Parathyroid adenoma (tissue), 2 donors: ENCODE results near the gene IL1RAPL2.

Source experiments
- H2AFZ ChIP-seq: fragments of 300-600 bp; sonication (generic); one replicate; pipeline ENCODE4 v1.7.0; 2017; ENCODE audit warnings: antibody characterized with exemption, mild to moderate bottlenecking
- H3K27ac ChIP-seq: fragments of 300-600 bp; sonication (generic); one replicate; pipeline ENCODE4 v1.7.0; 2017
- H3K27me3 ChIP-seq: fragments of 300-600 bp; sonication (generic); one replicate; pipeline ENCODE4 v1.7.0; 2017; ENCODE audit warnings: low read length; ENCODE audit not compliant: control insufficient read depth, insufficient read depth
- H3K36me3 ChIP-seq: fragments of 300-600 bp; sonication (generic); one replicate; pipeline ENCODE4 v1.7.0; 2017; ENCODE audit warnings: low read length; ENCODE audit not compliant: control insufficient read depth, insufficient read depth
- H3K4me1 ChIP-seq: fragments of 300-600 bp; sonication (generic); one replicate; pipeline ENCODE4 v1.7.0; 2017; ENCODE audit warnings: control low read depth
- H3K4me2 ChIP-seq: fragments of 300-600 bp; sonication (generic); one replicate; pipeline ENCODE4 v1.7.0; 2017; ENCODE audit warnings: low read length
- H3K4me3 ChIP-seq: fragments of 300-600 bp; sonication (generic); one replicate; pipeline ENCODE4 v1.7.0; 2017; ENCODE audit warnings: low read depth, low read length
- H3K79me2 ChIP-seq: fragments of 300-600 bp; sonication (generic); one replicate; pipeline ENCODE4 v1.7.0; 2017; ENCODE audit warnings: control low read depth
- H3K9ac ChIP-seq: fragments of 300-600 bp; sonication (generic); one replicate; pipeline ENCODE4 v1.7.0; 2017; ENCODE audit warnings: mild to moderate bottlenecking
- H3K9me3 ChIP-seq: fragments of 300-600 bp; sonication (generic); one replicate; pipeline ENCODE4 v1.7.0; 2017; ENCODE audit warnings: low read length; ENCODE audit not compliant: control insufficient read depth
- CTCF ChIP-seq: fragments of 300-600 bp; sonication (generic); IDR thresholded peaks from one replicate; pipeline ENCODE4 v1.7.0; 2017; ENCODE audit warnings: antibody characterized with exemption, mild to moderate bottlenecking
- donor health status: primary hyperparathyroidism.

IL1RAPL2 gene

DNA sequence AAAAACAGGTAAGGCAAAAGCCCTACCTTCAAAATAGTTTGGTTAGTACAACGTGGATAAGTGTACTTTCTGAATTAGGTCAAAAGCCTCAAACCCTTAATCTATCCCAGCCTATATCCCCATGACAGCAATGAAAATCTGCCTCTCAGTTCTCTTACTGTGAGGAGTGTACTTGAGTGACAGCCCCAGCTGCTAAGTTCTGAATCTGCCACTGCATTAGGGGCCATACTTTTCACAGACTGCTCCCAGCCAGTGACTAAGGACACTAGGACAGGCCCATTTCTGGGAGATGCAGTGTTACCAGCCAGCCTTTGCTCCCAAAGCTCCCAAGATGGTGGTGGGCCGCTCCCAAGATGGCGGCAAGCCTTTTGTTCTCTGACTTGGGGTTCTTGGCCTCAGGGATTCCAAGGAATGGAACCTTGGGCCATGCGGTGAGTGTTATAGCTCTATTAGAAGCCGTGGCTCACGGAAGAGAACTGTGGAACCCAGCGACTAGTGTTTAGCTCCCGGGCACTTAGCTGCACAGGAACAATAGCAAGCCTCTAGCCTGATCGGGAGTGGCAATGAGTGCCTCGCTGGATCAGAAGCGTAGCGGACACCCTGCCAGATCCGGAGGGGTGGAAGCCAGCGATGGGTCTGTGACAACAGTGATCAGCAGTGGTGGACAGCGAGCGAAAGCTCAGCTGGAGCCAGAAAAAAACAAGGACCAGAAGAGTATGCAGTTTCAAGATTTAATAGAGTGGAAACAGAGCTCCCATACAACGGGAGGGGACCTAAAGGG lies 1080.8 kb downstream of the IL1RAPL2 start:
- Histone ChIP-seq H3K4me3 (no peak overlapping the region), H3K9ac (no peak overlapping the region), H3K36me3 (no peaks in the 10 kb centered on the region), H3K4me2 (no peak overlapping the region), H3K4me1 (no peaks in the 10 kb centered on the region), H3K27ac (no peak overlapping the region), H3K9me3 (no peaks in the 10 kb centered on the region), H3K27me3 (no peaks in the 10 kb centered on the region), H3K79me2 (no peaks in the 10 kb centered on the region), H2AFZ (no peak overlapping the region)
- no peak for TF ChIP-seq CTCF

- no peaks in the 10 kb centered on the region for H3K4me1 ChIP-seq
- no peak overlapping the region for H3K4me3 ChIP-seq
- TF ChIP-seq CTCF, result no peak
- H3K27ac ChIP-seq, result no peak overlapping the region
- no peaks in the 10 kb centered on the region for H3K36me3 ChIP-seq
- no peak overlapping the region for H2AFZ ChIP-seq
- H3K4me2 ChIP-seq, result no peak overlapping the region
- no peaks in the 10 kb centered on the region for H3K27me3 ChIP-seq
- no peaks in the 10 kb centered on the region for H3K79me2 ChIP-seq
- H3K9me3 ChIP-seq, result no peaks in the 10 kb centered on the region
- H3K9ac ChIP-seq, result no peak overlapping the region
Measured at GRCh38 chrX:105647749-105648148, 1081.8 kb downstream of the IL1RAPL2 start.

DNA sequence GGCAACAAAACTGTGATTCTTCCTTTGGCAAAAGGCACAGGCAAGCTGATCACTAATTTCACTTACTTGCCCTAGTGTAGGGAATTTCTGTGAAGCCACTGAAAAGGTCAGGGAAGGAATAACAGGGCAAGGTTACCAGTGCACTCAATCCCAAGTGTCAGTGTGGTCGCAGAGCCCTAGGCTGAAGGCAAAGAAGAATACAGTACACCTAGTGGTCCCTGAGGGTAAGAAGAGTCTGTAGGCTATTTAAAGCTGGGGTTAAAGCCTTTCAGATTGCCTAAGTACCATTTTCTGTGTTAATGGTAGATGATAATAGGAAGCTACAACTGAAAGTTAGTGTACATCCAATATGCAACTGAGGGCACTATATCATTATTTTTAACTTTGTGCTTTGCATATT lies 1082.7 kb downstream of the IL1RAPL2 start:
- no peak for TF ChIP-seq CTCF
- Histone ChIP-seq H2AFZ (no peak overlapping the region), H3K9me3 (no peaks in the 10 kb centered on the region), H3K4me3 (no peak overlapping the region), H3K9ac (no peak overlapping the region), H3K36me3 (no peaks in the 10 kb centered on the region), H3K27ac (no peak overlapping the region), H3K27me3 (no peaks in the 10 kb centered on the region), H3K4me1 (no peaks in the 10 kb centered on the region), H3K79me2 (no peaks in the 10 kb centered on the region), H3K4me2 (no peak overlapping the region)

GRCh38 chrX:105650577-105650976 lies 1084.6 kb downstream of the IL1RAPL2 start:
- Histone ChIP-seq H3K4me1 (no peaks in the 10 kb centered on the region), H2AFZ (no peak overlapping the region), H3K79me2 (no peaks in the 10 kb centered on the region), H3K27me3 (no peaks in the 10 kb centered on the region), H3K36me3 (no peaks in the 10 kb centered on the region), H3K9ac (no peak overlapping the region), H3K27ac (no peak overlapping the region), H3K9me3 (no peaks in the 10 kb centered on the region), H3K4me3 (no peak overlapping the region), H3K4me2 (no peak overlapping the region)
- no peak for TF ChIP-seq CTCF

- Histone ChIP-seq H3K9ac (no peak overlapping the region), H3K36me3 (no peaks in the 10 kb centered on the region), H3K4me1 (no peaks in the 10 kb centered on the region), H3K4me2 (no peak overlapping the region), H3K27ac (no peak overlapping the region), H2AFZ (no peak overlapping the region), H3K27me3 (no peaks in the 10 kb centered on the region), H3K4me3 (no peak overlapping the region), H3K79me2 (no peaks in the 10 kb centered on the region), H3K9me3 (no peaks in the 10 kb centered on the region)
- TF ChIP-seq CTCF, result no peak
Measured at GRCh38 chrX:105650986-105651385, 1085.0 kb downstream of the IL1RAPL2 start.
